ENCODE results near the gene RNLS. TPM values are rescaled to one million over a fixed set of nuclear protein-coding genes. Genes with fewer than 3 reads are reported as not detected.

RNLS gene
- 5.3 TPM for total RNA-seq (ENCODE audit: insufficient read depth, low replicate concordance)

DNA sequence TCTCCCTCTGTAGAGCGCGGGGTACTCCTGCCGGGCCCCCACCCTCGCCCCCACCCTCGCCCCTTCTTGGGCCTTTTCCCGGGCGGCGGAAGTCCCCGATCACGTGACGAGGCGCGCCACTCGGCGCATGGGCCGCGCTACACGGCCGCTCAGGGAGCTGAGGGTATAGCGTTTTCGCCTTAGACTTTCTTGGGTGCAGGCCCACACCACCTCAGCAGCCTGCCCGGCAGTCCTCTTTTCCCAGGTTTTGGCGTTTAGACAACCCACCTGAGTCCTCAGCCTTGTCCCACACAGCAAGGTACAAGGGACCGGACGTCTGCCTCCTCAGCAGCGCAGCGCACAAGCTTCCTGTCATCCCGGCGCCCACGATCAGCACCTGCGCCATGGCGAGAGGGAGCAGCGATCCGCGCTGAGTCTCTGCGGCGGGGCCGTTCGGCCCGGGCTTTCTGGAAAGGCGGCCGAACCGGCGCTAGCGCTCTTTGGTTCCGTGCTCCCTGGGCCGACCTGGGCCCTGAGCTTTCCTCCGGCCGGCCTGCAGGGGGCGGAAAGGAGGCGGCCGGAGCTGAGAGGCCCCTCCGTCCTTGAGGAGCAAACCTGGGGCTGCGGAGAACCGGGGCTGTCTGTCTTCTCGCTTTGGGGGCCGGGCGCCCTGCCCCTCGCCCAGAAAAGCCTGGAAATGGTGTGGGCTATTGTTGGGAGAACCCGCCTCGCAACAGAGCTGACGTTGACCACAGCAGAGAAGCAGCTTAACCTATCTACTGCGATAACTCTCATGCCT is at the start of gene RNLS:
RNLS (minus strand) TSS at position 513 of the 778 bp plus-strand sequence.
- DNase-seq (ENCODE audit: low spot score) = peak; percentile 77

GRCh38 chr10:88624840-88625239 is 41.7 kb upstream of the RNLS start:
- DNase-seq (ENCODE audit: low spot score) = no peak

GRCh38 chr10:88623835-88624234 is 40.7 kb upstream of the RNLS start:
- DNase-seq (ENCODE audit: low spot score) = no peak

DNA sequence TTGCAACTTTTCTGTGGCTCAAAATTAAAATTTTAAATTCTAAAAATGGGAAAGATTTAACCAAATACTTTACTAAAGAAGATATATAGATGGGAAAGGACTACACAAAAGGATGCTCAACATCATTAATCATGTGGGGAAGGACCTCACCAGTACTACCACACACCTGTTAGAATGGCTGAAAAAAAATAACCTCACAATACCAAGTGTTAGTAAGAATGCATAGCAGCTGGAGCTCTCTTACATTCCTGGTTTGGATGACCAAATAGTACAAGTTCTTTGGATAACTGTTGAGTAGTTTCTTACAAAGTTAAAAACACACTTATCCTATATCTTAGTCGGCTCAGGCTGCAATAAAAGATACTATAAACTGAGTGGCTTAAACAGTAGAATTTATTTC is 37.3 kb upstream of the RNLS start:
- no peak for DNase-seq (ENCODE audit: low spot score)

- DNase-seq (ENCODE audit: low spot score) = no peak
These were observed 35.4 kb upstream of the RNLS start for GRCh38 chr10:88618496-88618895.

DNA sequence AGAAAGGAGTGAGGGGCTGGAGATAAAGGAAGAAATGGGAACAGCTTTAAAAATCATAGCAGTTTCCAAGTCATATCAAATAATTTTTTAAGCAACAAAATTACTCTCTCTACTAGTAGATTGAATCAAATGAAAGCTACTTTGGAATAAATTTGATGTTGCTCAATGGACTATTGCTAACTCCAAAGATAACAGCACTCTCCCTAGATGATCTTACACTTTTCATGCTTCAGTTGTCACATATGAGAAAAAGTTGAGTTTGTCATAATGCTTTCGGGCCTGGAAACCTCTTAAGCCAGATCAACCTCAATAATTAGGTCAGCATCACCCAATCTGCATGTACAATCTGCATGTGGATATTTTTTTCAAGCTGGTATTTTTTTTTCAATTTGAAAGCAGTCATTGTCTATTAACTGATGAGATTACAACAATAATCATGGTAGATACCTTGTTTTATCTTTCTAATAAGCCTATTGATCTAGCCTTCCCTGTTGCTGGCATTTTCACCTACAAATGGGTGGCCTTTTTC is 34.7 kb upstream of the RNLS start:
- DNase-seq (ENCODE audit: low spot score) = no peak

DNA sequence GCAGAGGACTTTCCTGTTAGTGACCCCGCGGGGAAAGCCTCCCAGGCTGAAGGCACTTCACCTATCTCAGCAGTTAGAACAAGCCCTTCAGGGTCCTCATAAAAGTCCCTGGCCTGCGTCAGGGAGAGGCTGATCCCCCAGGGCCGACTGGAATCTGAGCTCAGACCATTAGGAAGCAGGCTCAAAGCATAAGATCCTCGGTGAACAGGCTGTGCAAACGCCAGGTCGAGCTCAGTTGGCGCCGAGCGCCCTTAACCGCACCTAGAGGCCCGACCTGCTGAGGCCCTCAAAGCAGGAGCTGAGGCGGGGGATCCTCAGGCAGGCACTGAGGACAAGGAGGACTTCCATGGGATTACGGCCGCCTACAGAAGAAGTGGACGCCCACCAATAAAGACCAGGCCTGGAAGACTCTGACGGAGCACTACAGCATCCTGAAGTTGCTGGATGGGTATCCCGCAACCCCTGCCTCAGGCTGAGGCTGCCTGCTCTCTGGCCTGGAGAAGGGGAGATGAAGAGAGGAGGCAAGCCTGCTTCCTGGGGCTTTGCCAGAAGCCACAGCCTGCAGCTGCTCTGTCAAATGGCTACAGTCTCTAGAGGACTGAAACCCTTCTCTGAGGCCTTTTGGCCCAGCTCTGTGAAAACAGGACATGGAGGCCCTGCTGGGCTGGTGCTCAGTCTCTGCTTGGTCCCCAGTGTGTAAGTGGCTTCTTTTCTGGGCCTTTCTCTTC is 33.3 kb upstream of the RNLS start:
- DNase-seq (ENCODE audit: low spot score) = no peak

- no peak for DNase-seq (ENCODE audit: low spot score)
These were observed 25.7 kb upstream of the RNLS start for GRCh38 chr10:88608780-88609179.

DNA sequence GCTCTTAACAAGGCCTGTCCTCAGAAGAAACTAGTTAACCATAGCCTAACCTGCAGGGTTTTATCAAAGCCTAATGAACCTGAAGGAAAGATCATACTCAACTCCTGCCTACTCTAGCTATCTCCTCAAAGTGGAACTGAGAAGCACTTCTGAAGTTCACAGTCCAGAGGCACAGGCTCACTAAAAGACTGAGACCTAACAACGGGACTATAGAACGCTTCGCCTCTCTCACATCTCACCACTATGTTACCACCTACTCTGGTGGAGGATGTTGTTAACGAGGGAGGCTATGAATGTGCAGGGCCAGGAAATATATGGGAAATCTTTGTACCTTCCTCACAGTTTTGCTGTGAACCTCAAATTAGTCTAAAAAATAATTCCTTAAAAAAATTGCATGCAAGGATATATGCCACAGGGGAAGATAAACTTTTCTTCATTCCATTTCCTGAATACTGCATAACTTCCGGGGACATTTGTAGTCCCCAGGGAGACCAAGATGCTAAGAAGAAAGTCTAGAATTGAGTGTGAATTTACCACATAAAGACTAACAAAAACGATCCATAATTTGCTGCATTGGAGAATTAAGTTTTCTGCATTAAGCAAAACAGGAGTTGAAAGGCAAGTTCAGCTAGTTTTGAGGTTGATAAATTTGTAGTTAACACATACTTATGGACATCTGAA is 25.1 kb upstream of the RNLS start:
- no peak for DNase-seq (ENCODE audit: low spot score)

- DNase-seq (ENCODE audit: low spot score) = no peak
These were observed 14.9 kb upstream of the RNLS start for GRCh38 chr10:88598055-88598454.

- no peak for DNase-seq (ENCODE audit: low spot score)
These were observed 11.4 kb upstream of the RNLS start for GRCh38 chr10:88594482-88594881.

DNA sequence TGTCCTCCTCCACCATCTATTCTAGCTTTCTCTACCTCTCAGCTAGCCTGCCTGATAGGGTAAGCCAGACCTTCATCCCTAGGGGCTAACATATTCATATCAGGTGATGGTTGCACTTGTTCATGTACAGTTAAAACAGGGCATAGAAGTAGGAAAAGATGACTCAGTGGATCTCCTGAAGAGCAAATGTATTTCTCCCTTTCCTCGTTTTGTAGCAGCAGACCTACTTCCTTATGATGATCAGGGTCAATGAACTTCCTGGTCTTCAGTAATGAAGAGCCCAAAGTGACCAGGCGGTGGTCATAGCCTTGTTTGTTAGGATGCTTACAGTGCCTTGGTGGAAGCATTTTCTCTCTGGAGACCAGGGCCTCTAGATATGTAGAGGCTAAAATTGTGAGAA is 9.8 kb upstream of the RNLS start:
- no peak for DNase-seq (ENCODE audit: low spot score)

DNA sequence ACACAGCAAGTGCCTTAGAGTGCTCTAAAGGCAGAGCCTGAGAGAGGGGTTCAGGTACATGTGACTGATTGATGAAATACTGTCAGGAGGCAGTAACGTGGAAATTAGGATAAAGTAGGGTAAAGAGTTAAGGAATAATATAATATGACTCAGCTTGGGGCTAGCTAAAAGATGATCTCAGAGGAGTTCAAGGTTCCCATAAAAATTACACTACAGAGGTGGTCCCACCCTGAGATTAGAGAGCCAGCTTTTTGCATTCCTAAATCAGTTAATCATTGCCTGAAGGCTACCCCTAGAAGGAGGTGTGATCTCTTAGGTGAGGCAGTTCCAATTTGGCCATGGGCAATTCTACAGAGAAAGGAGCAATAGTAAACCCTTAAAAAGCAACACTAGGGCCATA is 9.3 kb upstream of the RNLS start:
- no peak for DNase-seq (ENCODE audit: low spot score)

DNA sequence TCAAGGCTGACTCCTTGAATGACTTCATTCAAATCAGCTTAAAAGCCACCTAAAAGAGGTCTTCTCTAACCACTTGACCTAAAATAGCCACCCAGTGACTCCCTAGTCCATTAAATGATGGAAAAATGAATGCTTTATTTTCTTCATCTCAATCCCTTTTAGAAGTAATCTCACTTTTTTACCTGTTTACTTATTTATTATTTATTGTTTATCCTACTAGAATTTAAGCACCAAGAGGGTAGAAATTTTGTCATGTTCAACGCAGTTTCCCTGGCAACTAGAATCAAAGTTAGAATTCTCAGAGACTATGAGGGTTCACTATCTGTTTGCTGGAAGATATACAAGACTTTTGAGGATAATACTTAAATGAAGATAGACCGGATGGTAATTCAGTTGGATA is 3.3 kb upstream of the RNLS start, which contains the start of gene LIPJ:
LIPJ (plus strand) TSS at position 301 of the 400 bp plus-strand sequence. CDS start 3,926 bp downstream, outside the sequence.
- DNase-seq (ENCODE audit: low spot score) = no peak

DNA sequence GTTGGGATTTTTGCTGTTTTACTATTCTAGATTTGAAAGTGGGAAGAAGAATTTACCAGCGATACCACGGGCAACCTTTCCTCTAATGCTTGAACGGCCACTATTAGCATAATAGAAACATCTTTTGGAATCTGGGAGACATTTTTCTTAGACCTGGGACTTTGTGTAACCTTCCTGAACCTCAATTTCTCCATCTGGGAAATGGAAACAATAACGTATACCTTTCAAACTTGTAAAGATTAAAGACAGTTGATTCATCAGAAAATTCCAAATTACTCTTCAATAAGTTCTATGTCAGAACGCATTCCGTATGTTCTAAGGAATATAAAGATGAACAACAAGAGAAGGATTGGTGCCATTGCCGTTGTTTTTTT is 453 bp upstream of the RNLS start:
- no peak for DNase-seq (ENCODE audit: low spot score)

DNA sequence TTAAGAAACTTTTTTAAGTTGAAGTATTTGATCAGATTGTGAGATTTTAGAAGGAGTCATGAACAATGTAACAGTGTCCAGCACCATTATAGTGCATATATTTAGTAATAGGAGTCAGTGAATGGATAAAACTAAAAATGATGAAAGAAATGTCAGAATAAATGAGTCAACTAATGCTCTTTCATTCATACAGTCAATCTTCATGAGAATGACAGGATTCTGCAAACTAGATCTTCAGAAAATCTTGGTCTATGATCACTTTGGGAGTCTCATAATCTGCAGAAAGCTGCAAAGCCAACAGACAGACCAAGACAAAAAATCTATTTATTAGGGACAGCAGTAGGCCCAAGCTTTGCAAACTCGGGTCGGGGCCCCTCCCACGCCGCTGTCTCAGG is 710 bp downstream of the RNLS start:
- no peak for DNase-seq (ENCODE audit: low spot score)

- peak; percentile 55 for DNase-seq (ENCODE audit: low spot score)
These were observed 18.0 kb downstream of the RNLS start for GRCh38 chr10:88565072-88565471.

GRCh38 chr10:88562152-88562551 is 21.0 kb downstream of the RNLS start:
- no peak for DNase-seq (ENCODE audit: low spot score)

DNA sequence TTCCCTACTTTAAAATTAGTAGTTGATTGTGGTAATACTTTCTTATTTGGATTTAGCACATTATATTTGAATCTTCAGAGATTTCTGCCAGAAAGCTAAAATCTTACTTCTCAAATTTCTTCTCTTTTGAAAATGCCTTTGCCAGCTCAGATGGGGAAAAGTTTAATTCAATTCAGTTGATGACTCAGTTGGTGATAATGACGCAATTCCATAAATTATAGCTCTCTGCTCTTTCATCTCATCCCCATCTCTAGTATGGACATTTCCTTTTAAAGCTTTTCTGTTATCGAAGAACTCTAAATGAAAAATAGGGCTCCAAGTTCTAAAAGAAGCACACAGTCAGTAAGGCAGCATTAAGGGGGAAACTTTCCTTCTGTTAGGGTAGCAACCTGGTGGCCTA is 25.5 kb downstream of the RNLS start:
- peak; percentile 31 for DNase-seq (ENCODE audit: low spot score)

DNA sequence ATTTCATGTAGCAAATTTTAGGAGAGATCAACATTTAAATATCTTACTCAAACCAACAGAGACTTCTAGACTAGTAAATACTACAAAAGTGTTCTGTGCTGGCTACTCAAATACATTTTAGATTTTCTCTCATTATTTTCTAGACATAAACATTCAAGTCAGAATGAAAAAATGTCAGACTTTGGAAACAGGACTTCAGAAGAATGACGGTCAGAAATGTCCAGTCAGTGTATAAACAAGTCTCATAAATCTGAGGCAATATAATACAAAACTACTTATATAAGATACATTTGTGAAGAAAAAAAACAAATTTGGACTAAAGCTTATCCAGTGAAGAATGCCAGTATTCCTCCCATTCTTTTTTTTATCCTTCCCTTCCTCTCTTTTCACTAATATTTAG is 25.9 kb downstream of the RNLS start:
- no peak for DNase-seq (ENCODE audit: low spot score)

DNA sequence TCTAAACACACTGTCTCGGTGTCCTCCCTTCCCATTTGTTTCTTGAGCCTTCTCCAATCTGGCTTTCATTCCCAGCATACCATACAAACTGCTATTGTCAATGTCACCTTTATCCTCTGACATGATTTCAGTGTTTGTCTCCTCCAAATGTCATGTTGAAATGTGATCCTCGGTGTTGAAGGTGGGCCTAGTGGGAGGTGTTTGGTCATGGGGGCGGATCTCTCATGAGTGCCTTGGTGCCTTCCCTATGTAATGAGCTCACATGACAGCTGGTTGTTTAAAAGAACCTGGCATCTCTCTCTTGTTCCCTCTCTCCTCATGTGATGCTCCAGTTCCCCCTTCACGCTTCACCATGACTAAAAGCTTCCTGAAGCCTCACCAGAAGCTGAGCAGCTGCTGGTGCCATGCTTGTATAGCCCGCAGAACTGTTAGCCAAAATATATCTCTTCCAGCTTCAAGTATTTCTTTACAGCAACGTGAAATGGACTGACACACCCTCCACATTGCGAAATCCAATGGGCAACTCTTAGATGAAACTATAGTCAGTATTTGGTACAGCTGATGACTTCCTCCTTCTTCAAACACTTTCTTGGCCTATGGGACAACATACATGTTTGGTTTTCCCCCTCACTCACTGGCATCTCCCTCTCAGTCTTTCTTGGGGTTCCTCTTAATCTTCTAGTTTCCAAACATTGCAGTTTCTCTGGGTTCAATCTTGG is 27.8 kb downstream of the RNLS start:
- no peak for DNase-seq (ENCODE audit: low spot score)

Data from umbilical cord (tissue), 2 donors.